ENCODE data around the gene LDB2. TPM values are rescaled to one million over a fixed set of nuclear protein-coding genes. Genes with fewer than 3 reads are reported as not detected.
A peak's percentile ranks its signal among the peaks of the same experiment; 100 is the strongest.

Gene LDB2
- total and polyA plus RNA-seq, 2 experiments from 2014 or later, result 48.6 to 80.1 TPM

GRCh38 chr4:16846540-16847117 lies 51.8 kb downstream of the LDB2 start:
- H3K4me3 Mint-ChIP-seq, result peak overlapping the region; percentile 40; the same call in 2 of the 3 replicates
- H3K9me3 Mint-ChIP-seq, result peaks cover 6% of the 10 kb centered on the region; the same call in 2 of the 3 replicates
- Histone ChIP-seq H3K27ac (ENCODE audit: low read depth) (peak overlapping the region; percentile 81), H2AFZ (no peak overlapping the region), H3K4me2 (peak overlapping the region; percentile 26; the same call in 1 of the 2 replicates), H3K27me3 (ENCODE audit: insufficient read depth) (no peaks in the 10 kb centered on the region), H4K20me1 (replicated peaks; ENCODE audit: insufficient read depth) (no peaks in the 10 kb centered on the region), H3K9me2 (ENCODE audit: insufficient read depth) (no peaks in the 10 kb centered on the region), H3F3A (replicated peaks; ENCODE audit: low read depth) (0 out of 2 replicates have a peak, but pooled peaks cover 5% of the 10 kb centered on the region), H3K79me2 (replicated peaks; ENCODE audit: insufficient read depth) (peaks cover 61% of the 10 kb centered on the region), H3K4me3 (peak overlapping the region; percentile 4; the same call in 1 of the 2 replicates), H3K4me1 (ENCODE audit: insufficient read depth) (peaks cover 61% of the 10 kb centered on the region), H3K36me3 (ENCODE audit: insufficient read depth) (no peaks in the 10 kb centered on the region)
- no peak for TF ChIP-seq STAT1 (IDR thresholded peaks at IDR 0.05; ENCODE audit: unreplicated experiment)
- TF ChIP-seq CREB1 (CRISPR knock-in tag; IDR thresholded peaks at IDR 0.05; ENCODE audit: low read depth), result 0 out of 2 replicates have a peak, but pooled peaks have one; percentile 11
- TF ChIP-seq, protein P1, sequence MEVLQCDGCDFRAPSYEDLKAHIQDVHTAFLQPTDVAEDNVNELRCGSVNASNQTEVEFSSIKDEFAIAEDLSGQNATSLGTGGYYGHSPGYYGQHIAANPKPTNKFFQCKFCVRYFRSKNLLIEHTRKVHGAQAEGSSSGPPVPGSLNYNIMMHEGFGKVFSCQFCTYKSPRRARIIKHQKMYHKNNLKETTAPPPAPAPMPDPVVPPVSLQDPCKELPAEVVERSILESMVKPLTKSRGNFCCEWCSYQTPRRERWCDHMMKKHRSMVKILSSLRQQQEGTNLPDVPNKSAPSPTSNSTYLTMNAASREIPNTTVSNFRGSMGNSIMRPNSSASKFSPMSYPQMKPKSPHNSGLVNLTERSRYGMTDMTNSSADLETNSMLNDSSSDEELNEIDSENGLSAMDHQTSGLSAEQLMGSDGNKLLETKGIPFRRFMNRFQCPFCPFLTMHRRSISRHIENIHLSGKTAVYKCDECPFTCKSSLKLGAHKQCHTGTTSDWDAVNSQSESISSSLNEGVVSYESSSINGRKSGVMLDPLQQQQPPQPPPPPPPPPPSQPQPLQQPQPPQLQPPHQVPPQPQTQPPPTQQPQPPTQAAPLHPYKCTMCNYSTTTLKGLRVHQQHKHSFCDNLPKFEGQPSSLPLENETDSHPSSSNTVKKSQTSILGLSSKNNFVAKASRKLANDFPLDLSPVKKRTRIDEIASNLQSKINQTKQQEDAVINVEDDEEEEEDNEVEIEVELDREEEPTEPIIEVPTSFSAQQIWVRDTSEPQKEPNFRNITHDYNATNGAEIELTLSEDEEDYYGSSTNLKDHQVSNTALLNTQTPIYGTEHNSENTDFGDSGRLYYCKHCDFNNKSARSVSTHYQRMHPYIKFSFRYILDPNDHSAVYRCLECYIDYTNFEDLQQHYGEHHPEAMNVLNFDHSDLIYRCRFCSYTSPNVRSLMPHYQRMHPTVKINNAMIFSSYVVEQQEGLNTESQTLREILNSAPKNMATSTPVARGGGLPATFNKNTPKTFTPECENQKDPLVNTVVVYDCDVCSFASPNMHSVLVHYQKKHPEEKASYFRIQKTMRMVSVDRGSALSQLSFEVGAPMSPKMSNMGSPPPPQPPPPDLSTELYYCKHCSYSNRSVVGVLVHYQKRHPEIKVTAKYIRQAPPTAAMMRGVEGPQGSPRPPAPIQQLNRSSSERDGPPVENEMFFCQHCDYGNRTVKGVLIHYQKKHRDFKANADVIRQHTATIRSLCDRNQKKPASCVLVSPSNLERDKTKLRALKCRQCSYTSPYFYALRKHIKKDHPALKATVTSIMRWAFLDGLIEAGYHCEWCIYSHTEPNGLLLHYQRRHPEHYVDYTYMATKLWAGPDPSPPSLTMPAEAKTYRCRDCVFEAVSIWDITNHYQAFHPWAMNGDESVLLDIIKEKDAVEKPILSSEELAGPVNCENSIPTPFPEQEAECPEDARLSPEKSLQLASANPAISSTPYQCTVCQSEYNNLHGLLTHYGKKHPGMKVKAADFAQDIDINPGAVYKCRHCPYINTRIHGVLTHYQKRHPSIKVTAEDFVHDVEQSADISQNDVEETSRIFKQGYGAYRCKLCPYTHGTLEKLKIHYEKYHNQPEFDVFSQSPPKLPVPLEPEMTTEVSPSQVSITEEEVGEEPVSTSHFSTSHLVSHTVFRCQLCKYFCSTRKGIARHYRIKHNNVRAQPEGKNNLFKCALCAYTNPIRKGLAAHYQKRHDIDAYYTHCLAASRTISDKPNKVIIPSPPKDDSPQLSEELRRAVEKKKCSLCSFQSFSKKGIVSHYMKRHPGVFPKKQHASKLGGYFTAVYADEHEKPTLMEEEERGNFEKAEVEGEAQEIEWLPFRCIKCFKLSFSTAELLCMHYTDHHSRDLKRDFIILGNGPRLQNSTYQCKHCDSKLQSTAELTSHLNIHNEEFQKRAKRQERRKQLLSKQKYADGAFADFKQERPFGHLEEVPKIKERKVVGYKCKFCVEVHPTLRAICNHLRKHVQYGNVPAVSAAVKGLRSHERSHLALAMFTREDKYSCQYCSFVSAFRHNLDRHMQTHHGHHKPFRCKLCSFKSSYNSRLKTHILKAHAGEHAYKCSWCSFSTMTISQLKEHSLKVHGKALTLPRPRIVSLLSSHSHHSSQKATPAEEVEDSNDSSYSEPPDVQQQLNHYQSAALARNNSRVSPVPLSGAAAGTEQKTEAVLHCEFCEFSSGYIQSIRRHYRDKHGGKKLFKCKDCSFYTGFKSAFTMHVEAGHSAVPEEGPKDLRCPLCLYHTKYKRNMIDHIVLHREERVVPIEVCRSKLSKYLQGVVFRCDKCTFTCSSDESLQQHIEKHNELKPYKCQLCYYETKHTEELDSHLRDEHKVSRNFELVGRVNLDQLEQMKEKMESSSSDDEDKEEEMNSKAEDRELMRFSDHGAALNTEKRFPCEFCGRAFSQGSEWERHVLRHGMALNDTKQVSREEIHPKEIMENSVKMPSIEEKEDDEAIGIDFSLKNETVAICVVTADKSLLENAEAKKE (CRISPR knock-in tag; IDR thresholded peaks at IDR 0.05), result peak; percentile 45; the same call in 1 of the 2 replicates
- no peak for TF ChIP-seq EZH2 (IDR thresholded peaks at IDR 0.05; ENCODE audit: low read depth, unreplicated experiment)
- TF ChIP-seq NANOG (IDR thresholded peaks at IDR 0.05; ENCODE audit: borderline replicate concordance), result peak; percentile 70
- peaks cover 4% of the 10 kb centered on the region for H3K27me3 Mint-ChIP-seq (ENCODE audit: insufficient read depth, low read depth, poor library complexity)
- peak overlapping the region; percentile 96 for H3K27ac Mint-ChIP-seq
- H3K36me3 Mint-ChIP-seq (ENCODE audit: low read depth), result peaks cover 19% of the 10 kb centered on the region
- ATAC-seq, result peak; percentile 92
- DNase-seq (ENCODE audit: low spot score), result peak; percentile 68
- peaks cover 62% of the 10 kb centered on the region for H3K4me1 Mint-ChIP-seq
